Astrocyte (in vitro differentiated cells and primary cell): ENCODE results near the gene FARS2.

Experiments used
- EZH2 ChIP-seq: IDR thresholded peaks from 2 replicates; pipeline ENCODE4 v1.6.1; 2012; ENCODE audit warnings: mild to moderate bottlenecking, low read length, inconsistent platforms; ENCODE audit not compliant: insufficient read depth
- TF ChIP-seq, protein P1 (sequence below): IDR thresholded peaks from 2 replicates; pipeline ENCODE4 v1.5.1; 2011; ENCODE audit warnings: low read depth, mild to moderate bottlenecking, inconsistent platforms, low read length, moderate library complexity; ENCODE audit not compliant: insufficient read depth

- TF ChIP-seq, protein P1, sequence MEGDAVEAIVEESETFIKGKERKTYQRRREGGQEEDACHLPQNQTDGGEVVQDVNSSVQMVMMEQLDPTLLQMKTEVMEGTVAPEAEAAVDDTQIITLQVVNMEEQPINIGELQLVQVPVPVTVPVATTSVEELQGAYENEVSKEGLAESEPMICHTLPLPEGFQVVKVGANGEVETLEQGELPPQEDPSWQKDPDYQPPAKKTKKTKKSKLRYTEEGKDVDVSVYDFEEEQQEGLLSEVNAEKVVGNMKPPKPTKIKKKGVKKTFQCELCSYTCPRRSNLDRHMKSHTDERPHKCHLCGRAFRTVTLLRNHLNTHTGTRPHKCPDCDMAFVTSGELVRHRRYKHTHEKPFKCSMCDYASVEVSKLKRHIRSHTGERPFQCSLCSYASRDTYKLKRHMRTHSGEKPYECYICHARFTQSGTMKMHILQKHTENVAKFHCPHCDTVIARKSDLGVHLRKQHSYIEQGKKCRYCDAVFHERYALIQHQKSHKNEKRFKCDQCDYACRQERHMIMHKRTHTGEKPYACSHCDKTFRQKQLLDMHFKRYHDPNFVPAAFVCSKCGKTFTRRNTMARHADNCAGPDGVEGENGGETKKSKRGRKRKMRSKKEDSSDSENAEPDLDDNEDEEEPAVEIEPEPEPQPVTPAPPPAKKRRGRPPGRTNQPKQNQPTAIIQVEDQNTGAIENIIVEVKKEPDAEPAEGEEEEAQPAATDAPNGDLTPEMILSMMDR = no peak
- no peak for TF ChIP-seq EZH2
Measured at GRCh38 chr6:5510331-5511133, 249.2 kb downstream of the FARS2 start.
